CD4-positive, alpha-beta T cell treated with Interleukin-17A for 1 hour (primary cell): ENCODE data around the gene HOXA3.

ENCODE experiments used
- DNase-seq: peaks from one replicate; pipeline ENCODE4 v3.0.0-alpha.2; 2020

The HOXA3 gene

GRCh38 chr7:27126596-27127327 lies 25.6 kb downstream of the HOXA3 start:
- no peak for DNase-seq

DNA sequence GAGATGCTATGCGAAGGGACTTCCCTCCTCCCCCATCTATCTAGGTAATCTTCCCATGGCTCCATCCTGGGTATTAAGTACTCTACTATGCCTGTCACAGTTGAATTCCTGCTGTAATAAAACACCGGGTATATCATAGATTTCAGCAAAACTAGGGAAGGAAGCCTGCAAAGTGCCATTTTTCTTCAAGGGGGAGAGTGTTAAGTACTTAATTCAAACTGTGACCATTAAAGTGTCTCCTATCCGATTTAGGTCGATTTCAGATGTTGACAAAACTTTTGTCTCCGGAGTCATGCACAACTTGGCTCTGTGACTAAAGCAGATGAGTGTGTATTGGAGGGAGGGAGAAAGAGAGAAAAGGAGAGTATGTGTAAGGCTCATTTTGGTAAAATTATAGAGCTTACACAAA lies 26.4 kb downstream of the HOXA3 start:
- no peak for DNase-seq

- DNase-seq = no peak
These were observed 27.3 kb downstream of the HOXA3 start for GRCh38 chr7:27124902-27125689.

DNA sequence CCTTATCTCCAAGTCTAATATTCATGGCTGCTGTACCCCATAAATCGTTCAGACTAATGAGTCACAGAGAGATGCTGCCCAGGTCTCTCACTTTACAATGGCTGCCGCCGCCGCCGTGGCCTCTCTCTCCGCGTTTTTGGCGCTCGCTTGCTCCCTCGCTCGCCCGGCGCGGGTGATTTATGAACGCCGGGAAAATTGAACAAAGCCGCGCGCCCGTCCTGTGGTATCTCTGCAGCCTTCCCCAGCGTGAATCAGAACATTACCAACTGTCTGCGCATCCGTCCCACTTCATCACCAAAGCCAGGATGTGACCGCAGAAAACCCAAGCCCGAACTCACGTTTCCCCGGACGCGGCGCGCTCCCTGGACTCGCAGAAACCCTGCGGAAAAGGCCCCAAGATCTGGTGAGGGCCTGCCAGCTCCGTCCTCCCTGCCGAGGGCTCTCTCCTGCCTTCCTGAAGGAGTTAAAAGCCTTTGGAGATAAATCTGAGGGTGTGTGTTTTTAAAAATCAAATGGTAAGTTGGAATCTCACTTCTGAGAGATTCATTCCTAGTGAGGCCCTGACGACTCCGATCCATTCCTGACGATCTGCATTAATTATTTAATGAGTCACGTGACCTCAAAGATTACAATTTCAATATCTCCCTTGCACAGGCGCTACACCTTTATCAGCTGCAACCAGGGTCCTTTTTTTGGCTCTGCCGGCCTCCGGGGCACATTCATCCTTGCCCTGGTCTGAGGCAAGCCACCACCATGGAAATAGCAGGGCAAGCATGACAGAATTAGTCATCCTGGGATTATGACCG lies 28.1 kb downstream of the HOXA3 start:
- no peak for DNase-seq

DNA sequence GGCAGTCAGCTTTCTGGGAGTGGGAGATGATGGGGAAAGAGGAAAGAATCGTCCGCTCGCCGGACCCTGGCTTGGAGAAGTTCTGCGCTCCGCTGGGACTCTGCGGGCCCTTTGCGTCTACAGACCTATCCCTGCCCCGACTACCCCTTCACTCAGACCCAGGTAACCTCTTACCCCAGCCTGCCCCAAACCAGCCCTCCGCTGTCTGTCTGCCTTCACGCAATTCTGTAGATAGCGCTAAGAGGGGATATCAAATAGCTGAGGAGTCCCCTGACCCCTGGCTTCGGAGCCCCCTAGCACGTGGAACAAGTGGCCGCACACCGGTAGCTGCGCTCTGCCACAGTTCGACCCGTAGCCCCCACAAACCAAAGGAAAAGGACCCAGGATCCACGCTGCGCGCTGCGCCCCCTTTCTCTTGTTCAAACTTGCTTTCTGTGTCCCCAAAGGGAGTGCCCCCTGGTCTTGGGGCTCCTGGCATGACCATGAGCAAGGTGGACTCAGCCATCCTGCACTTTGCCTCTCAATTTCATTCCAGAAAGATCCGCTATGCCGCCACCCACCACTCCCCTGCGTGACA lies 28.8 kb downstream of the HOXA3 start:
- DNase-seq = no peak

GRCh38 chr7:27123007-27123476 lies 29.3 kb downstream of the HOXA3 start:
- DNase-seq = no peak

DNA sequence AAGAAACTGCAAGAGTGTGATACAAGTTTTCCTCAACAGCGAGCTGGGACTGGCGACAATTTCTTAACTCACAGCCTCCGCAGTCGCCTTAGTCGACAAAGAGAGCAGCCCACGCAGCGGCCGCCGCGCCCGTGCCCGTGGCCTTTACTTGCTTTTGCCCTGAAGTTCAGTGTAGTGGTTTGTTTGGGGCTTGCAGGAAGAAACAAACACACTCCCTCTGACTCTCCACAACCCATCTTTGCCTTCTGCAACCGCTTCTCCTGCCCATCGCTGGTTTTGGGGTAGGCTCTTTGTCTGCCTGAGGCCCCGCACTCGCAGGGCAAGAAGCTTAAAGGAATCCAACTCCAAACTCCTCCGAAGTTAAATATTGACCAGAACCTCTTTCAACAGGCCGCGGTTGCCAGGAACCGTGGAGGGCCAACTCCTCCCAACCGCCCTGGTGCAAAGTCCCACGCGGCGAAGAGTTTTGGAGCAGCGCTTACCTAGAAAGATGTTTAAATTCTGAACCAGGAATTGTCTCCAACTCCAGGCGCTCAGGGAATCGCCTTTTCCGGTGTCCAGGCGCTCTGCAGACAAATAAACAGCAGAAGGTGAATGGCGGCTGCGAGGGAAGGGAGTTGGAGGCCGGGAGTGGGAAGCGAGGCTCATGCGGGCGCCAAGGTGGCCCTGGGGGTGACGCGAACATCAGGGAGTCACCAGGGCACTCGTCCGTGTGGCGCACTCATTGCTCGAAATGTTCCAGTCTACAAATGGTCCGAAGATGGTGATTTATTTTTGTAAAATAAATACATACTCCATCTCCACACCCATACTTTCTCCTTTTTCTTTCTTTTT lies 30.1 kb downstream of the HOXA3 start:
- no peak for DNase-seq

DNA sequence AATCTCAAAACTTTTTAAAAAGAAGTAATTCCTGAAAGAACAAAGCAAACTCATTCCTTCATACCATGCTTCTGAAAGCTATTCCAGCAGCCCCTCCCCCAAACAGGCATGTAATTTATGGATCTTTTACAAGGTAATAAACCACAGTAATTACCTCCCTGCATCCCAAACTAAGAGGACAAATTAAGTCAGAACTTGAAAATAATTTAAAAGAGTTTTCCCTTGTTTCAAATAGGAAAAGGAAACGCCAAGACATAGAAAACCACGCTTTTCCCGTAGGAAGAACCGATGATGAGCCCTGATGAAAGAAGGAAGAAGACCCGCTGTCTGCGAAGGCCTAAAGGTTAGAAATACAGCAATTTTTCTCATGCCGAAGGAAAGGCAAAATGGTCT lies 30.7 kb downstream of the HOXA3 start:
- DNase-seq = no peak

GRCh38 chr7:27119412-27119911 lies 32.9 kb downstream of the HOXA3 start:
- DNase-seq = no peak

DNA sequence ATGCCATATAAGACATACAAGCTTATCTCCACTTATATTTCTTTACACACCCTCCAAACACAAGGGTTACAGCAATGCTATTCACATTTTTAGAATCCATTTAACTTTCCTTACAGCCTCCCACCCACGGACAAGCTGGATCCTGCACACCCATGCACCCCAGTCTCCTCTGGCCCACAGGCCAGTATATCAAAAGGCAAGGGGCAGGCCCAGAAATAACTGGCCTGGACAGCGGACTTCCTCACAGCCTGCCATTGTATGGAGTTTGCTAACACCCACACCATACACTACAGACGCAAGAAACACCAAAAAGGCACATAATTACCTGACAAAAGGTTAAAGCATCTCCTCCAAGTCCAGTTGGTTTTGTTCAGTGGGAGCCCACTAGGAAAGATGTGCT lies 33.8 kb downstream of the HOXA3 start:
- no peak for DNase-seq

- no peak for DNase-seq
These were observed 34.4 kb downstream of the HOXA3 start for GRCh38 chr7:27117887-27118491.

DNA sequence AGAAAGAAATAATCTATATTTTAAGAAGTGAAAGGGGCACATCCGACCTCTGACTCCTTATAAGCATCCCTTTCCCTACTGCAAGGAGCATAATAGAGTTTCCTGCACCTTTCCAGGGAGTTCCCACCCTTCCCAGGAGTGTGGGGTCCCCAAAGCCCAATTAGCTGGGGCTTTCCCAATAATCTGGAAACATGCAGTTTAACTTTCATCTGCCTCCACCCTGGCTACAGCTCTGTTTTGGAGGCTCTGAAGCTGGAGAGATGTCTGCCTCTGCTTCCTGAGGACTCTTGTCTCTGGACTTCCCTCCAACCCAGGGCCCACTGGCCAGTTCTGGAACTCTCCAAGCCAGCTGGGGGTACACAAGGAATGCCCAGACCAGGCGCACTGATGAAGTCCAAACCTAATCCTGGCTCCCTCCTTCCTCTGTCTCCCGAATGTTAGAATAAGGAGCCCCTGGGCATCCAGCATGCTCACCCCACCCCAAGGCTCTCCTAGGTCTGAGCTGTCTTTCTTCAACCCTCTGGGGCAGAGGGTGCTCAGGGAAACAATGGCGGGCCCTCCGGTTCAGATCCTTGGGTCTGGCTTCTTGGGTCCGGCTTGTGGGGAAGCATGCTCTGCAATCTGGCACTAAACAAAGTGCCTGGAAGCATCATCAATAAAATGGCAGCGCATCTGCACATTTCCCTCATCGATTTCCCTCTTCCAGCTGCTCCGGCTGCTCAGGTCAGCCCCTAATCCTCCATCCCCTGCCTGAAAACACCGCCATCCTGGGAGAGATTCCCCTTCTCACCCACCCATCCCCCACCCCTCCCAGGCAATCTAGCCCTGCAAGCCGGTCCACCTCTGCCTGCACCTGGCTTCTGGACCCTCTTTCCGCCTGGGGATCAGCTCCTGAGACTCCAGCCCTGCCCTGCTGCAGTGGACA lies 35.2 kb downstream of the HOXA3 start:
- DNase-seq = no peak

DNA sequence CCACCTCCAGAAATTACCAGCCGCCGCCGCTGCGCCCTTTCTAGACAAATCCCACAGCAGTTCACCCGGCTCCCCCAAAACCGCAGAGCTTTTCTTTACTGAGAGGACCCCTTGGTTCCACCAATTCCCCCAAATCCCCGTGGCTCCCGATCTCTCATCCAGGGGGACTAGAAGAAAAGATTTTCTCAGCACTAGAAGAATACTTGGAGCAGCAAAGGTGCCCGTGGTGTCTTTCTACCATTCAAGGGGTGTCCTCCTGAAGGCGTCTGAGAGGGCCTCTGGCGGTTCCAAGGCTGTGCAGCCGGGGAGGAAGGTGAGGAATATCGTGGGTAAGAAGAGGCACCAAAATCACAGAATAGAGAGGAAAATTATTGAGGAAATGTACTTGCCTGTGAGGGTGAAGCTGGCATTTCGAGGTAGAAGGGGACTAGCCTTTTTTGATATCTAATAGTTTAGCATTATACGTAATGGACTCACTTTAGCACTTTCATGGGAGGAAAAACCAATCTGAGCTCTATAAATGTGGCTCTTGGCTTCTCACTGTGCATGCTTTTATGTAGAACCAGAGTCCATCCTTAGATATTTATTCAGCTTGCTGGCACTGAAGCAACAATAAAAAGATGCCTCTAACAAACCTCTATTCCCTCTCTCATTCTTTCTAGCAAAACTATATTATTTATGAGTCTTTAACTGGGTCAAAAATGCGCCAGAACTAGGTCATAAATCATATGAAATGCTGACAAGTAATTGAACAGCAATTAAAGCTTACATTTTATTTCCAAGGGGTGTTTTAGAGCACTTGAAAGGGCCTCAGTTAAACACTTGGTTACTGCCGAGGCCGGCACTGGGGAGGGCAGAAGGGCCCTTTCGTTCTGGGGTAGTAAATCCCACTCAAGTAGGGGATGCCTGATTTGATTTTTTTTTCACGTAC lies 36.1 kb downstream of the HOXA3 start:
- no peak for DNase-seq

GRCh38 chr7:27115221-27116026 lies 37.0 kb downstream of the HOXA3 start:
- no peak for DNase-seq

DNA sequence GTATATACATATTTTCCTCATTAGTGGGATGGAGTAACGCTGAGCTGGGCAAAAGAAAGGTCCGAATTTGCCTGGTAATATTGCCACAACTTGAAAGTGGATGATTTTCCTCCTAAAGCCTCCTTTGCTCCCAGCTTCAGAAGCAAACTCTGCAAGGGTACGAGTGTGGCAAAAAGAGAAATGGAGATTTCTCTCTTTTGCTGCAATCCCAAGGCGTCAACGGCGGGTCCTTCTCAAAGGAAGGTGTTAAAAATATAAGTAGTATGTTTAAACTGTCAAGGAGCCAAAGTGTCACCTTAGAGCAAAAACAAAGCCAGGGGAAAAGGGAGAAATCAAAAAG lies 37.5 kb downstream of the HOXA3 start:
- DNase-seq = no peak

DNA sequence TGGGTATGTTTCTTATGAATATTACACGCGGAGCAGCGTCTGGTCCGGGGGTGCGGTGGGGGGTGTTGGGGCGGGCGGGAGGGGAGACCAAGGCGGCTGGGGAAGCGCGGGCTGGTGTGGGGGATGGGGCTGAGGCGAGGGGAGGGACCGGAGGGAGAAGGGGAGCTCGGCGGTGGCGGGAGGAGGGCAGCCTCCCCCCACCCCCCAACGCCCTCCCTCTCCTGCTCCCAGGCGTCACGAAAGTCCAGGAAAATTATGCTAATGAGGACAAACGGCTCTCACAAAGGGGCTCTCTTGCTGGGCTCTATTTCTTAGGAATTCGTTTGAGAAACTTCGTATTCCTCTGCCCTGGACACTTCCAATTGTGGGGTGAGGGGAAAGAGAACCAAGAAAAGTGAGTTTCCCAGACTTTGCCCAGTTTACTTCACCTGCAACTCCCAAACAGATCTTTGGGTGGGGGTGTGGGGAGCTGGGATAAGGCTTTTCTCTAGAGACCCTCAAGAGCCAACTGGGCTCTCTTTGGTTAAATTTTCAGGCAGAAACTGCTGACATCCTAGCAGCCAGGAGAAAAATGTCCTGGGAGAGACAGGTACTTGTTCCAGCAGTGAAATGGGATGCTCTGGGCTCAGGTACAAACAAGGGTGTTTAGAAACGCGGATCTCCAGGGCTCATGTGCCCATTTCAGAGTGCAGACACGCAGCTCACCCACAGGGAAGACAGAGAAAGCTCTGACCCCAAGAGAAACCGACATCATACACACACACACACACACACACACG lies 38.2 kb downstream of the HOXA3 start:
- no peak for DNase-seq
